K562 (cell line): Measurements from ENCODE around the gene MKLN1. TPM values are rescaled to one million over a fixed set of nuclear protein-coding genes. Genes with fewer than 3 reads are reported as not detected.

ENCODE experiments used
- ATF7 ChIP-seq: fragments of 450-650 bp; IDR thresholded peaks from 2 replicates; pipeline ENCODE4 v1.7.1; 2014; ENCODE audit warnings: mild to moderate bottlenecking, moderate library complexity
- BDP1 ChIP-seq: IDR thresholded peaks from 3 replicates; pipeline ENCODE4 v1.6.1; 2011; ENCODE audit not compliant: insufficient read length, insufficient read depth
- CCNT2 ChIP-seq: IDR thresholded peaks from 2 replicates; pipeline ENCODE4 v1.6.1; 2011; ENCODE audit warnings: borderline replicate concordance, low read depth, mild to moderate bottlenecking, moderate library complexity, mixed read lengths, low read length; ENCODE audit not compliant: insufficient read length; ENCODE audit errors: extremely low read depth
- ERF ChIP-seq: fragments of 450-650 bp; formaldehyde crosslinking; IDR thresholded peaks from 2 replicates; pipeline ENCODE4 v1.4.0; 2020; ENCODE audit warnings: mild to moderate bottlenecking, mixed read lengths
- GTF2A2 ChIP-seq: IDR thresholded peaks from 2 replicates; pipeline ENCODE4 v1.6.1; 2016; ENCODE audit warnings: mild to moderate bottlenecking, missing genetic modification characterization, missing compliant biosample characterization
- HNRNPL ChIP-seq: fragments of 200-400 bp; formaldehyde crosslinking; IDR thresholded peaks from 2 replicates; pipeline ENCODE4 v1.6.1; 2017; ENCODE audit warnings: low read depth, mild to moderate bottlenecking, low read length
- KAT7 ChIP-seq: sonication (generic); formaldehyde crosslinking; IDR thresholded peaks from 2 replicates; pipeline ENCODE4 v1.8.0; 2022; ENCODE audit warnings: missing genetic modification reagents, mild to moderate bottlenecking, borderline replicate concordance
- LEF1 ChIP-seq: fragments of 450-650 bp; IDR thresholded peaks from 2 replicates; pipeline ENCODE4 v1.6.1; 2016; ENCODE audit warnings: mild to moderate bottlenecking
- NR4A1 ChIP-seq, 2 experiments: fragments of 250-450 bp in 1 of 2; fragments of 450-650 bp in 1 of 2; sonication (Bioruptor Pico) in 1 of 2; IDR thresholded peaks; 2 replicates each; pipeline versions ENCODE4 v1.4.0 to v1.6.1; 2016 to 2020; ENCODE audit warnings: mild to moderate bottlenecking in 2 of 2, missing compliant biosample characterization in 1 of 2, missing genetic modification characterization in 1 of 2, moderate library complexity in 1 of 2
- NRF1 ChIP-seq, 2 experiments: fragments of 450-650 bp; IDR thresholded peaks in 1 of 2; conservative IDR thresholded peaks in 1 of 2; 2 replicates each; pipeline ENCODE4 v1.6.1; 2014; ENCODE audit warnings: mild to moderate bottlenecking in 2 of 2
- POLR3G ChIP-seq: IDR thresholded peaks from 2 replicates; pipeline ENCODE4 v1.6.1; 2011; ENCODE audit not compliant: insufficient read length, insufficient replicate concordance; ENCODE audit errors: extremely low read depth
- PTRF ChIP-seq: fragments of 450-650 bp; IDR thresholded peaks from 2 replicates; pipeline ENCODE4 v1.6.1; 2016; ENCODE audit warnings: mild to moderate bottlenecking, missing genetic modification characterization, missing compliant biosample characterization
- RBM25 ChIP-seq: fragments of 200-400 bp; formaldehyde crosslinking; IDR thresholded peaks from 2 replicates; pipeline ENCODE4 v1.6.1; 2018; ENCODE audit warnings: low read length, low read depth, moderate library complexity; ENCODE audit not compliant: severe bottlenecking
- SP2 ChIP-seq: IDR thresholded peaks from 2 replicates; pipeline ENCODE4 v1.6.1; 2011; ENCODE audit warnings: mild to moderate bottlenecking, low read depth, low read length, moderate library complexity; ENCODE audit not compliant: poor library complexity, severe bottlenecking; ENCODE audit errors: extremely low read depth
- TAF9B ChIP-seq: fragments of 450-650 bp; IDR thresholded peaks from 2 replicates; pipeline ENCODE4 v1.6.1; 2018; ENCODE audit warnings: mild to moderate bottlenecking; ENCODE audit not compliant: partially characterized antibody
- TBL1XR1 ChIP-seq, 2 experiments: IDR thresholded peaks; 2 replicates each; pipeline ENCODE4 v1.6.1; 2012; ENCODE audit warnings: improper control_type of control experiment in 2 of 2, low read length in 2 of 2, mild to moderate bottlenecking in 1 of 2
- TSC22D4 ChIP-seq: fragments of 450-650 bp; IDR thresholded peaks from 2 replicates; pipeline ENCODE4 v1.6.1; 2016; ENCODE audit warnings: missing genetic modification characterization, missing biosample characterization, control low read depth
- XRCC3 ChIP-seq: fragments of 450-650 bp; IDR thresholded peaks from 2 replicates; pipeline ENCODE4 v1.6.1; 2017; ENCODE audit warnings: mild to moderate bottlenecking, moderate library complexity
- ZBTB8A ChIP-seq: fragments of 450-650 bp; IDR thresholded peaks from 2 replicates; pipeline ENCODE4 v1.6.1; 2018; ENCODE audit warnings: mild to moderate bottlenecking, moderate library complexity; ENCODE audit not compliant: partially characterized antibody
- ZFX ChIP-seq: sonication (generic); formaldehyde crosslinking; IDR thresholded peaks from 2 replicates; pipeline ENCODE4 v1.8.0; 2022; ENCODE audit warnings: mild to moderate bottlenecking, missing genetic modification reagents, moderate library complexity
- ZKSCAN8 ChIP-seq: fragments of 200-800 bp; sonication (Bioruptor generic); IDR thresholded peaks from 2 replicates; pipeline ENCODE4 v1.6.1; 2016; ENCODE audit warnings: missing genetic modification characterization, missing compliant biosample characterization
- ZNF146 ChIP-seq: IDR thresholded peaks from one replicate; pipeline ENCODE4 v1.6.1; 2018; ENCODE audit warnings: missing compliant biosample characterization; ENCODE audit not compliant: unreplicated experiment
- ZNF3 ChIP-seq: fragments of 250-450 bp; sonication (Bioruptor Pico); IDR thresholded peaks from 2 replicates; pipeline ENCODE4 v1.5.0; 2021; ENCODE audit warnings: mild to moderate bottlenecking, moderate library complexity
- ZNF512 ChIP-seq: IDR thresholded peaks from 2 replicates; pipeline ENCODE4 v1.6.1; 2016; ENCODE audit warnings: missing genetic modification characterization, missing compliant biosample characterization
- ZNF766 ChIP-seq: fragments of 200-800 bp; sonication (Bioruptor generic); conservative IDR thresholded peaks from 2 replicates; pipeline ENCODE4 v1.6.1; 2016; ENCODE audit warnings: missing genetic modification characterization, missing compliant biosample characterization
- polyA plus RNA-seq, 8 experiments: library from polyadenylated mRNA; depleted of rRNA in 4 of 8; stranded (reverse) in 5 of 8; unstranded in 3 of 8; fragments of >200 nt; fragmentation: Nextera tagmentation in 2 of 8; fragmentation: Illumina TruSeq in 1 of 8; extraction: Ambion mirVana in 2 of 8; extraction: Trizol in 1 of 8; gene quantifications; 2 replicates each; pipeline versions ENCODE4 v1.2.1 to v1.2.3, GENCODE V29; 2011 to 2014; ENCODE audit warnings: inconsistent platforms in 1 of 8, missing spikeins in 1 of 8
- total RNA-seq, 7 experiments: library from RNA; depleted of rRNA in 6 of 7; stranded (reverse); fragments of >200 nt in 6 of 7; fragmentation: Illumina TruSeq in 2 of 7; extraction: Trizol in 2 of 7; gene quantifications; 2 replicates each; pipeline versions ENCODE4 v1.2.1 to v1.2.3, GENCODE V29; 2011 to 2021; ENCODE audit warnings: low replicate concordance in 1 of 7
- TF ChIP-seq, protein P1 (sequence below): fragments of 450-650 bp; IDR thresholded peaks from 2 replicates; pipeline ENCODE4 v1.6.1; 2016; ENCODE audit warnings: low read depth, mild to moderate bottlenecking, moderate library complexity
- TF ChIP-seq, protein P2 (sequence below): sonication (generic); formaldehyde crosslinking; IDR thresholded peaks from 2 replicates; pipeline ENCODE4 v1.9.0; 2022; ENCODE audit warnings: mild to moderate bottlenecking, missing genetic modification reagents

MKLN1 gene
- total and polyA plus RNA-seq, 9 of the 15 experiments (the other 6 are each of a cell fraction or from before 2014, with no cell fraction given), result 18.6 to 80.4 (median 56.0) TPM

GRCh38 chr7:131325179-131325840 lies 2.4 kb upstream of the MKLN1 start (continued):
- TF ChIP-seq LEF1 (no peak), ZFX (CRISPR knock-in tag) (no peak), ZNF512 (tag) (peak; percentile 51), ZBTB8A (no peak), CCNT2 (no peak), ZNF766 (CRISPR knock-in tag) (0 out of 2 replicates have a peak, but pooled peaks have one; percentile 26), BDP1 (no peak), ATF7 (no peak), TSC22D4 (tag) (no peak), ZNF146 (CRISPR knock-in tag) (no peak), ZKSCAN8 (CRISPR knock-in tag) (0 out of 2 replicates have a peak, but pooled peaks have one; percentile 17), KAT7 (CRISPR knock-in tag) (no peak), RBM25 (no peak), NR4A1 (CRISPR knock-in tag; IDR thresholded peaks at IDR 0.05) (no peak), NR4A1 (tag; IDR thresholded peaks at IDR 0.05) (0 out of 2 replicates have a peak, but pooled peaks have one; percentile 72), POLR3G (no peak), TBL1XR1 (IDR thresholded peaks at IDR 0.05; ENCODE audit: low read length in 2 of 2) (no peak), TAF9B (no peak), GTF2A2 (no peak), ZNF3 (CRISPR knock-in tag) (no peak), XRCC3 (no peak), NRF1 (conservative IDR thresholded peaks at IDR 0.05 in 1 of 2, IDR thresholded peaks at IDR 0.05 in 1 of 2) (no peak), SP2 (no peak), ERF (CRISPR knock-in tag) (no peak), PTRF (0 out of 2 replicates have a peak, but pooled peaks have one; percentile 34), HNRNPL (no peak)
- TF ChIP-seq, protein P1, sequence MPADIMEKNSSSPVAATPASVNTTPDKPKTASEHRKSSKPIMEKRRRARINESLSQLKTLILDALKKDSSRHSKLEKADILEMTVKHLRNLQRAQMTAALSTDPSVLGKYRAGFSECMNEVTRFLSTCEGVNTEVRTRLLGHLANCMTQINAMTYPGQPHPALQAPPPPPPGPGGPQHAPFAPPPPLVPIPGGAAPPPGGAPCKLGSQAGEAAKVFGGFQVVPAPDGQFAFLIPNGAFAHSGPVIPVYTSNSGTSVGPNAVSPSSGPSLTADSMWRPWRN, result no peak
- TF ChIP-seq, protein P2, sequence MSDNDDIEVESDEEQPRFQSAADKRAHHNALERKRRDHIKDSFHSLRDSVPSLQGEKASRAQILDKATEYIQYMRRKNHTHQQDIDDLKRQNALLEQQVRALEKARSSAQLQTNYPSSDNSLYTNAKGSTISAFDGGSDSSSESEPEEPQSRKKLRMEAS, result peak; percentile 27; the same call in 1 of the 2 replicates
